Muscle layer of duodenum (tissue), 2 donors: ENCODE data around the gene CPT1C.
A peak's percentile ranks its signal among the peaks of the same experiment; 100 is the strongest.

ENCODE experiments used
- H3K27ac ChIP-seq: one replicate; pipeline ENCODE4 v1.7.0; 2013; ENCODE audit warnings: mild to moderate bottlenecking, low read length
- H3K27me3 ChIP-seq: one replicate; pipeline ENCODE4 v1.7.0; 2013; ENCODE audit warnings: low read depth, mild to moderate bottlenecking, control low read depth, low read length
- H3K36me3 ChIP-seq, 2 donors: one replicate each; pipeline ENCODE4 v1.7.0; 2013; ENCODE audit warnings: low read length in 2 of 2, control low read depth in 1 of 2, mild to moderate bottlenecking in 1 of 2; ENCODE audit not compliant: insufficient read depth in 2 of 2, control insufficient read depth in 1 of 2
- H3K4me1 ChIP-seq, 2 donors: one replicate each; pipeline ENCODE4 v1.7.0; 2013; ENCODE audit warnings: low read length in 2 of 2, mild to moderate bottlenecking in 2 of 2, control low read depth in 1 of 2, moderate library complexity in 1 of 2; ENCODE audit not compliant: insufficient read depth in 2 of 2, control insufficient read depth in 1 of 2
- H3K4me3 ChIP-seq, 2 donors: one replicate each; pipeline ENCODE4 v1.7.0; 2013; ENCODE audit warnings: low read length in 2 of 2, low read depth in 1 of 2, mild to moderate bottlenecking in 1 of 2
- H3K9me3 ChIP-seq, 2 donors: one replicate each; pipeline ENCODE4 v1.7.0; 2013; ENCODE audit warnings: low read length in 2 of 2, control low read depth in 1 of 2, mild to moderate bottlenecking in 1 of 2; ENCODE audit not compliant: control insufficient read depth in 1 of 2
- donor health status: healthy.

CPT1C gene

GRCh38 chr19:49664171-49665035, 26.5 kb upstream of the CPT1C start:
- peaks cover 0 to 20% of the 10 kb centered on the region in 2 donors for H3K4me1 ChIP-seq
- peaks cover 10 to 33% of the 10 kb centered on the region in 2 donors for H3K36me3 ChIP-seq

DNA sequence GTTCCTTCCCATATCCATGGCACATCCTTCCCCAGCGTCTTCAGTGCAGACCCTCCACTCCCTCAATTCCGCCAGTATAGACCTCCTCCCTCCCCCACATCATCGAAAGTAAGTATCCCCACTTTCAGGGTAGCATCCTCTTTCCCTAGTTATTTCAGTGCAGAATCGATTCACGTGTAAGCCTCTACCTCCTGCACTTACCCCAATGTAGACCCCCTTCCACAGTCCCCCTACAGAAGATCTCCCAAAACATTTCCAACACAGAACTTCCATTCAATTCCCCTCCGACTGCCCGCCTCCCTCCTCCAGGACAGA, 25.9 kb upstream of the CPT1C start:
- peaks cover 8 to 28% of the 10 kb centered on the region in 2 donors for H3K36me3 ChIP-seq
- peak overlapping the region; percentile 87 for H3K27ac ChIP-seq
- H3K4me3 ChIP-seq = peak overlapping the region; percentile 79 to 98
- peaks cover 0 to 20% of the 10 kb centered on the region in 2 donors for H3K4me1 ChIP-seq
- no peaks in the 10 kb centered on the region for H3K27me3 ChIP-seq
- no peaks in the 10 kb centered on the region for H3K9me3 ChIP-seq

More at GRCh38 chr19:49664171-49665035, 26.5 kb upstream of the CPT1C start:
- peak overlapping the region; percentile 87 for H3K27ac ChIP-seq
- H3K9me3 ChIP-seq = no peaks in the 10 kb centered on the region
- peak overlapping the region; percentile 79 to 98 for H3K4me3 ChIP-seq
- no peaks in the 10 kb centered on the region for H3K27me3 ChIP-seq

DNA sequence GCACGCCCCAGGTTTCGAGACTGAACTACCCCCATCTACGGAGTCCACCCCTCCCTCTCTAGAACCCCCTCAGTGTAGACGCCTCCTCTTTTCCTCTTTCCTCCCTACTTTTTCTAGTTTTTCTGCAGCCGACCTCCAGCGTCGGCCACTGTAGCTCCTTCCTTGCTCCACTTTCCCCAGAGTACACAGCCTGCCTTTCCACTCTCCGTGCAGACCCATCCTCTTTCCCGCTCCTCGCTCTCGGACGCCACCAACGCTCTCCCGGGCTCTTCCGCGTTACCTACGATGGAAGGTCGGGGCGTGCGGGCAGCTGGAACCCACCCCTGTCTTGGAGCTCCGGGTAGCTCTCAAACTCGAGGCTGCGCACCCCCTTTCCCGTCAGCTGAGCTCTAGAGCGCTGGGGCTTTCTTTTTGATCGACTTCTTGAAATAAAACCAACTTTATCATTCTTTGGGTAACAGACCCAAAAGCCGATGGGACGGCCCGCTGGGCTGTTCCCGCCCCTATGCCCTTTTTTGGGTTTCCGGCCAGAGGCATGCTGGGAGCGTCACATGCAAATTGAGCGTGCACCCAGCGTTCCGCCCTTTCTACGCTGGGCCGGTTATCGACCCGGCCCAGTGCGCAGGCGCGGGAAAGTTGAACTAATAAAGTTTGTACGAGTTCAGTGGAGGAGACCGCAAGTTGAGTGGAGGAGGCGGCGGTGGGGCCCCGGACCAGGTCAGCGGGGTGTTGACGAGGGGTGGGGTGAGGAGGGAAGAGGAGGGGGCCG, 25.4 kb upstream of the CPT1C start, which contains the start of the genes BCL2L12 and IRF3:
TSS of gene BCL2L12 (plus strand) at position 583 of the 769 bp plus-strand sequence. CDS start 760 bp downstream, outside the sequence.
TSS of gene IRF3 (minus strand) at position 507 of the 769 bp plus-strand sequence. CDS start 1,019 bp downstream, outside the sequence.
- Histone ChIP-seq H3K4me3 (peak within 1 kb of the TSS; percentile 79 to 98), H3K36me3 (peaks cover 8 to 26% of the 10 kb centered on the region in 2 donors), H3K27ac (peak within 1 kb of the TSS; percentile 87), H3K4me1 (peaks cover 0 to 20% of the 10 kb centered on the region in 2 donors), H3K9me3 (no peaks in the 10 kb centered on the region), H3K27me3 (no peaks in the 10 kb centered on the region)

- Histone ChIP-seq H3K4me3 (peak overlapping the region; percentile 79 to 98), H3K4me1 (peaks cover 0 to 20% of the 10 kb centered on the region in 2 donors), H3K27ac (peak overlapping the region; percentile 87), H3K9me3 (no peaks in the 10 kb centered on the region), H3K36me3 (peaks cover 7 to 23% of the 10 kb centered on the region in 2 donors), H3K27me3 (no peaks in the 10 kb centered on the region)
These were observed 24.8 kb upstream of the CPT1C start for GRCh38 chr19:49666120-49666444.

- Histone ChIP-seq H3K9me3 (no peaks in the 10 kb centered on the region), H3K27me3 (no peaks in the 10 kb centered on the region), H3K36me3 (peaks cover 2 to 9% of the 10 kb centered on the region in 2 donors), H3K4me1 (peaks cover 0 to 24% of the 10 kb centered on the region in 2 donors), H3K27ac (no peak overlapping the region), H3K4me3 (no peak overlapping the region)
These were observed 23.4 kb upstream of the CPT1C start for GRCh38 chr19:49667473-49667872.

- Histone ChIP-seq H3K36me3 (peaks cover 0 to 5% of the 10 kb centered on the region in 2 donors), H3K4me1 (peaks cover 0 to 13% of the 10 kb centered on the region in 2 donors), H3K9me3 (no peaks in the 10 kb centered on the region), H3K4me3 (no peak overlapping the region), H3K27ac (no peak overlapping the region), H3K27me3 (no peaks in the 10 kb centered on the region)
These were observed 21.4 kb upstream of the CPT1C start for GRCh38 chr19:49669516-49669915.

GRCh38 chr19:49672131-49672919, 18.6 kb upstream of the CPT1C start:
- Histone ChIP-seq H3K4me3 (peak overlapping the region in 1 of 2 donors; percentile 37), H3K4me1 (peaks cover 0 to 9% of the 10 kb centered on the region in 2 donors), H3K9me3 (no peaks in the 10 kb centered on the region), H3K27me3 (no peaks in the 10 kb centered on the region), H3K27ac (peak overlapping the region; percentile 45), H3K36me3 (peaks cover 0 to 5% of the 10 kb centered on the region in 2 donors)

- Histone ChIP-seq H3K36me3 (no peaks in the 10 kb centered on the region), H3K4me1 (peaks cover 12 to 44% of the 10 kb centered on the region in 2 donors), H3K9me3 (no peaks in the 10 kb centered on the region), H3K27ac (peak overlapping the region; percentile 95), H3K27me3 (no peaks in the 10 kb centered on the region), H3K4me3 (peak overlapping the region; percentile 57 to 62)
These were observed 14.7 kb upstream of the CPT1C start for GRCh38 chr19:49676136-49676783.

DNA sequence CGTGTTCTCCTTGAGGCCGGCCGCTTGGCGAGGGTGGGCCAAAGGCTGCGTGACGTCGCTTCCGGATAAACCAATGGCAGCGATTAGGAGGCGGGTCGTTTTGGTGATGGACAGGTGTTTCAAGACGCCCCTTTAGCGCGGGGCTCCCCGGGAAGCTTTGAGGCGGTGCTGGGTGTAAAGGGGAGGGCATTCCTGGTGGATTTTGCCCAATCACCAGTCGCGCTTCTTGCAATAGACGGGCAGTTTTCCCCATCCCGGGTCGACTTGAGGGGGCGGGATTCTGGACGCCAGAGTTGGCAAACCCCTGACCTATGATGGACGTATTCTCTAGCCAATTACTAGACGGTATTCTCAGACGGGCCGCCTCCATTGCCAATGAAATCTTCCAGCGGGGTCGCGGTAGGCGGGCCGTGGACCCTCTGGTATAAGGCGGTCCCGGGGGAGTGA, 14.1 kb upstream of the CPT1C start:
- Histone ChIP-seq H3K27me3 (no peaks in the 10 kb centered on the region), H3K9me3 (no peaks in the 10 kb centered on the region), H3K27ac (peak overlapping the region; percentile 95), H3K4me1 (peaks cover 12 to 45% of the 10 kb centered on the region in 2 donors), H3K4me3 (peak overlapping the region; percentile 78 to 96), H3K36me3 (peaks cover 1 to 2% of the 10 kb centered on the region in 2 donors)

- Histone ChIP-seq H3K4me1 (peaks cover 12 to 41% of the 10 kb centered on the region in 2 donors), H3K9me3 (no peaks in the 10 kb centered on the region), H3K27ac (peak within 1 kb of the TSS; percentile 95), H3K36me3 (peaks cover 7 to 8% of the 10 kb centered on the region in 2 donors), H3K27me3 (no peaks in the 10 kb centered on the region), H3K4me3 (peak within 1 kb of the TSS; percentile 78 to 96)
These were observed 13.6 kb upstream of the CPT1C start, which contains the start of gene PRMT1 for GRCh38 chr19:49677231-49677900. Gene PRMT1, plus strand, starts transcription at chr19:49677271. Its CDS starts 10 bp downstream, at chr19:49677281.
